Measurements from ENCODE around the gene GBF1.

GRCh38 chr10:102241444-102242117 is 3.8 kb upstream of the GBF1 start, which contains the start of gene PITX3:
- TF ChIP-seq, protein P1, sequence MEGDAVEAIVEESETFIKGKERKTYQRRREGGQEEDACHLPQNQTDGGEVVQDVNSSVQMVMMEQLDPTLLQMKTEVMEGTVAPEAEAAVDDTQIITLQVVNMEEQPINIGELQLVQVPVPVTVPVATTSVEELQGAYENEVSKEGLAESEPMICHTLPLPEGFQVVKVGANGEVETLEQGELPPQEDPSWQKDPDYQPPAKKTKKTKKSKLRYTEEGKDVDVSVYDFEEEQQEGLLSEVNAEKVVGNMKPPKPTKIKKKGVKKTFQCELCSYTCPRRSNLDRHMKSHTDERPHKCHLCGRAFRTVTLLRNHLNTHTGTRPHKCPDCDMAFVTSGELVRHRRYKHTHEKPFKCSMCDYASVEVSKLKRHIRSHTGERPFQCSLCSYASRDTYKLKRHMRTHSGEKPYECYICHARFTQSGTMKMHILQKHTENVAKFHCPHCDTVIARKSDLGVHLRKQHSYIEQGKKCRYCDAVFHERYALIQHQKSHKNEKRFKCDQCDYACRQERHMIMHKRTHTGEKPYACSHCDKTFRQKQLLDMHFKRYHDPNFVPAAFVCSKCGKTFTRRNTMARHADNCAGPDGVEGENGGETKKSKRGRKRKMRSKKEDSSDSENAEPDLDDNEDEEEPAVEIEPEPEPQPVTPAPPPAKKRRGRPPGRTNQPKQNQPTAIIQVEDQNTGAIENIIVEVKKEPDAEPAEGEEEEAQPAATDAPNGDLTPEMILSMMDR (IDR thresholded peaks at IDR 0.05; ENCODE audit: low read depth, low read length), result no peak
- no peak for TF ChIP-seq EZH2phosphoT487 (IDR thresholded peaks at IDR 0.05; ENCODE audit: low read depth)
